HG02970 (cell line): ENCODE measurements around the gene PPIP5K1.
"Not testable (repeated sequence)": the region's sequence is repeated elsewhere in the genome, so short reads cannot be mapped to it uniquely, and the experiment has no call there.

Source experiments
- ATAC-seq: cut with Tn5 transposase; IDR thresholded peaks from one replicate; pipeline ENCODE4 v1.9.1; 2021; ENCODE audit warnings: mild to moderate bottlenecking, moderate library complexity, moderate number of reproducible peaks; ENCODE audit not compliant: unreplicated experiment, low FRiP score

Gene PPIP5K1

GRCh38 chr15:43547539-43547938 is 42.5 kb downstream of the PPIP5K1 start:
- no peak for ATAC-seq

- no peak for ATAC-seq
Measured at GRCh38 chr15:43545426-43545825, 44.6 kb downstream of the PPIP5K1 start.

GRCh38 chr15:43544266-43544665 is 45.7 kb downstream of the PPIP5K1 start:
- ATAC-seq, result no peak

GRCh38 chr15:43541785-43542184 is 48.2 kb downstream of the PPIP5K1 start:
- ATAC-seq, result no peak

GRCh38 chr15:43538091-43538490 is 51.9 kb downstream of the PPIP5K1 start:
- no peak for ATAC-seq

GRCh38 chr15:43534897-43535296 is 55.1 kb downstream of the PPIP5K1 start:
- no peak for ATAC-seq

- not testable (repeated sequence) for ATAC-seq
Measured at GRCh38 chr15:43532826-43533225, 57.2 kb downstream of the PPIP5K1 start.

GRCh38 chr15:43531018-43531670 is 58.9 kb downstream of the PPIP5K1 start:
- no peak for ATAC-seq

- no peak for ATAC-seq
Measured at GRCh38 chr15:43529587-43530345, 60.2 kb downstream of the PPIP5K1 start.

- no peak for ATAC-seq
Measured at GRCh38 chr15:43529141-43529540, 60.9 kb downstream of the PPIP5K1 start.

- ATAC-seq, result no peak
Measured at GRCh38 chr15:43528542-43529007, 61.4 kb downstream of the PPIP5K1 start.

- no peak for ATAC-seq
Measured at GRCh38 chr15:43527802-43528541, 62.0 kb downstream of the PPIP5K1 start.

- no peak for ATAC-seq
Measured at GRCh38 chr15:43527016-43527801, 62.8 kb downstream of the PPIP5K1 start.

- no peak for ATAC-seq
Measured at GRCh38 chr15:43526261-43526930, 63.6 kb downstream of the PPIP5K1 start.

GRCh38 chr15:43525131-43525530 is 64.9 kb downstream of the PPIP5K1 start:
- no peak for ATAC-seq

- ATAC-seq, result no peak
Measured at GRCh38 chr15:43524254-43524845, 65.7 kb downstream of the PPIP5K1 start.

- ATAC-seq, result no peak
Measured at GRCh38 chr15:43523646-43524045, 66.4 kb downstream of the PPIP5K1 start.

- ATAC-seq, result no peak
Measured at GRCh38 chr15:43522247-43522646, 67.8 kb downstream of the PPIP5K1 start.

GRCh38 chr15:43521419-43521818 is 68.6 kb downstream of the PPIP5K1 start:
- ATAC-seq, result no peak

- no peak for ATAC-seq
Measured at GRCh38 chr15:43520138-43520537, 69.9 kb downstream of the PPIP5K1 start.
